GM18520 (cell line): ENCODE results near the gene USP10.
A peak's percentile ranks its signal among the peaks of the same experiment; 100 is the strongest.
"Not testable (repeated sequence)": the region's sequence is repeated elsewhere in the genome, so short reads cannot be mapped to it uniquely, and the experiment has no call there.

Experiments used
- ATAC-seq: cut with Tn5 transposase; IDR thresholded peaks from one replicate; pipeline ENCODE4 v1.9.1; 2021; ENCODE audit not compliant: unreplicated experiment

The USP10 gene

GRCh38 chr16:84746231-84746630 is 46.4 kb downstream of the USP10 start:
- no peak for ATAC-seq

DNA sequence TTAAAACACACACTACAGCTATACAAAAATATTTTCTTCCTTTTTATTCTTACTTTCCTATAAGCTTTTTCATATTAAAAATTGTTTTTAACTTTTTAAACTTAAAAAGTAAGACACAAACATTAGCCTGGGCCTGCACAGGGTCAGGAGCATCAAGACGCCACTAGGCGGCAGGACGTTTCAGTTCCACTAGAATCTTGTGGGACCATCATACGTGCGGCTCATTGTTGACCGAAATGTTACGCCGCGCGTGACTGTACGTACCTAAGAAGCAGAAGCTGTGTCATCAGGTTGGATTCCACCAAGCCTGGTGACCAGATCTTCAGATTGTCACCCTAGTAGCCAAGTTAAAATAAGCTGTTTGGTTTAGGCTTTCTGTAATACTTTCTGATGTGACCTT is 47.1 kb downstream of the USP10 start:
- ATAC-seq: no peak

DNA sequence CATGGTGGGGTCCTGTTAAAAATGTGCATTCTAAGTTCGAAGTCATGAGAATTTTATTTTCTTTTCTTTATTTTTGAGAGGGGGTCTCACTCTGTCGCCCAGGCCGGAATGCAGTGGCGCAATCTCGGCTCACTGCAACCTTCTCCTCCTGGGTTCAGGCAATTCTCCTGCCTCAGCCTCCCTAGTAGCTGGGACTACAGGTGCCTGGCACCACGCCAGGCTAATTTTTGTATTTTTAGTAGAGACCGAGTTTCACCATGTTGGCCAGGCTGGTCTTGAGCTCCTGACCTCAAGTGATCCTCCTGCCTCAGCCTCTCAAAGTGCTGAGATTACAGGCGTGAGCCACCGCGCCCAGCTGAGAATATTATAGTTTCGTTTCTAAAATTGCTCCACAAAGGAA is 48.4 kb downstream of the USP10 start:
- ATAC-seq: not testable (repeated sequence)

DNA sequence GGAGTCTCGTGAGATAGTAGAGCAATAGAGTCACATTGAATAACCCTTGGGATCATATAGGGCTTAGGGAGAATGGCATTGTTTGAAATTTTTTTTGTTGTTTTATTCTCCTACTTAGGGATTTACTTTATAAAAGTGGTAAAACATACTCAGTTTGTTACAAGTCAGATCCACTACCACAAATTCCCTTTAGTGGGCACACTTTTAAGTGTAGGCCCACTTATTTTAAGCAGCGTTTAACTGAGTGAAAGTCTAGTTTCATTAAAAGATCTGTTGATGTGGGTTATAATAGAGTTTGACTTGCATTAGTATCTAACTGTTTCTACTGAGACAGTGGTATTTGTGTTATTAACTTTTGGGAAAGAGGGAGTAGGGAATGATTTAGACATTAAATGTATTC is 49.3 kb downstream of the USP10 start:
- ATAC-seq: no peak

GRCh38 chr16:84749815-84750214 is 50.0 kb downstream of the USP10 start:
- ATAC-seq: no peak

DNA sequence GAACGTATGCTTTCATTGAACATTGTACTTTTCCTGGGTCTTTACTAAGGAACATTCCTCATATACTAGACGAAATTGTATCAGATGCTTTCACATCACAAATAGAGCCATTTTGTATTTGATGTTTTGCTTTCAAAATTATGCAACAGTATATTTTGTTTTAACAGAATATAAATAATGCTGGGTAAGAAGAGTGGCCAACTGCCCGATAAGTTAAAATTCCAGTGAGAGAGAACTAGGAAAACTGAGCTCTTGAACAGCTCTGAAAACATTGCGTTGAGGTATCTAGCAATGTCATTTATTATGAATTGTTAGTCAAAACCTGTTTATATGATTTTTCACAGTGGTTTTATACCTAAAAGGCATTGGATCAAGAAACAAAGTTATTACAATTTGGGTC is 50.8 kb downstream of the USP10 start:
- ATAC-seq: no peak

GRCh38 chr16:84751241-84751640 is 51.4 kb downstream of the USP10 start:
- ATAC-seq: no peak

GRCh38 chr16:84751947-84752346 is 52.1 kb downstream of the USP10 start:
- no peak for ATAC-seq

DNA sequence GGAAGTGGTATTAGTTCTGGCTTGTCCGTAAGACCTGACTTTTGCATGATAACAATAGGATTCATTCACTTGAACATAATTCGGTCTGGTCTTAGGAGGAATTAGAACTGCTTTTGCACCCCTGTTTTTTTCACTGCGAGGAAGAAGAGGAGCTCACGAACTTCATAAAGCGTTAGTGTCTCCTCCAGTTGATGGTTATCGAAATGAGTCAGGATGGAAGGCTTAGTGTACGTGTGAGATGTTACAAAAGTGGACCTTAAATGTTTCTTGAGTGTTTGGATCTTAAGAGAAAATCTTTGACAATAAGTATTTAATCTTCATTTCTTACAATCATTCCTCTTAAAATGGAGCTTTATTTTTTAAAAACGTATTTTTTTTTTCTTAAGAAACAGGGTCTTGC is 52.8 kb downstream of the USP10 start:
- ATAC-seq: no peak

DNA sequence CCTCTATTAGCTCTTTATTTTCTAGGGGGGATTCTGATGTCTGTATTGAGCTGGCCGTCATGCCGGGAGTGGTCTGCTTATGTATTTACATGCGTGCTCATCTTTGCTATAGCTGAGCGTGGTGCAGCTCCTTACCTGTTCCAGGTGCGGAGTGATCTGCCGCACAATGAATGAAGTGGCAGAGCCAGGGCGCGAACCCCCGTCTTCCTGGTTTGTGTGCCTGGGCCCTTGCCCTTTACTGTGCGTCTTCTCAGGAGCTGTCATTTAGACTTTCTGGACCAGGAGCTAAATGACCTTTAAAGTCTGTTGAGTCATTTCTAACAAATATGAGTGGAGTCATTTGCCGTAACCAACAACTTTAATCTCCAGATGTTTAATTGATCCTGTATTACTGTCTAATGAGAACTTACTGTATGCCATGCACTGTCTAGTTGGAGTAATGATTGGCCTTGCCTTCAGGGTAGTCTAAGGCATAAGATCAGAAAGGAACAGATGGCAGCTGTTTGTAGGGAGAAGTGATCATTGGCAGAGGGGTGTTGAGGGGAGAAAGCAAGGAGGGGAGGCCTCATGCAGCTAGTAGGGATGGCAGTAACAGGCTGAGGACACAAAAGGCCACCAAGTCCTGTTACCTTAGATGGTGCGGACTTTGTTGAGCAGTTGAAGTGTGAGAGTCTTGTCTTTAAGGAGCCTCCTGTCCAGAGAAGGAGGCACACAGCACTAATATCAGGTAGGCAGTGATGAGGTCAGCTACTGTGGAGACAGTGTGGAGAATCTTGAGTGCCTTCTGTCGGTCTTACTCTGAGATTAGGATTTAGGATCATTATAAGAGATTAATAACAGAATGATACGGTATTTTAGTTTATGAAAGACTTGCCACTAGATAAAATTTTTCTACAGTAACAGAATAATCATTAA is 53.9 kb downstream of the USP10 start:
- no peak for ATAC-seq

DNA sequence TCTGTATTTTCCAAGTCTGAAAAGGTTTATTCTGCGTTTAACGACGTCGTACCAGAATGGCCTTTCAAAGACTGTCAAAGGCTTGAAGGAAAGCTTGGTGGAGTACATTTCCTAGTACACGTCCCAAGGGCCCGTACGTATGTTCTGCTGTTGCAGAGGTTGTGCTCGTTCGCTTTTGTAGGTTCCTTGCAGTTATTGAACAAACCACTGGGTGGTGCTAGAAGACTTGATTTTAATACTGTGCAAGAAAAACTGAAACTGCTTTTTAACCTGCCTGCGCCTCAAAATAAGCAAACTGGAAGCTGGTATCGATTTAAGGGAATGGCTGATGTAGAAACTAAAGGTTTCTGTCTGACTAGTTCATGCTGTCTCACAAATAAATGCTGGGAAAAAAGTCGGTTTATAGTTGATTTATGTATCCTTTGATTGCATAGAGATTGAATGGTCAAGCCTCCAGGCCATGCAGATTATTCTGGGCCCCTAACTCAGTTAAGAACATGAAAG is 54.6 kb downstream of the USP10 start:
- peak; percentile 41 for ATAC-seq

DNA sequence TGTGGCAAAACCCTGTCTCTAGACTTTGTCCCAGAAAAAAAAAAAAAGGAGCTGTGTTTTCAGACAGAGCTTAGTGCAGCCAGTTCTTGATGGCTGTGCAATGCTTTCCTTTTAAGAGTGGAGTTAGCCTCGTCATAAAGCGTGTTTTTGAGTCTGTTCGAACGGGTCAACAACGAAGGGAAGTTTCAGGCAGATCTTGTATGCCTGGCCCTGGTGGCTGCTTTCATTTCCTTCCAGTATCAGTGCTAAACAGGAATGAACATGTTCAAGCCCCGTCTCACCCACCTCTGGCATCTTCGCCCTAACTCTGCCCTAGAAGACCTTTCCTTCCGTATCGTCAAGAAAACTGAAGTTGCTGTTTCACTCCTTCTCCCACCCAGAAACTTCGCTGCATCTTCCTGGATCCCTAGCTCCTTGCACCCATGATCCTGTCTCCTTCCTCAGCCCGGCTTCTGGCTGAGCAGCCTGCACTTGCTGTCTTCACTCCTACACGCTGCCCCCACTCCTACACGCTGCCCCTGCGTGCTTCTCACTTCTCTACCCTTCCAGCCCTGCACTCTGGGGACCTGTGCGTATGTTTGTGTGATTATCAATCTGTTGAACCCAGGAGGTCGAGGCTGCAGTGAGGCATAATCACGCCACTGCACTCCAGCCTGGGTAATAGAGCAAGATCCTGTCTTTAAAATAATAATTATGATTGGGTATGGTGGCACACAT is 55.3 kb downstream of the USP10 start:
- ATAC-seq: no peak

DNA sequence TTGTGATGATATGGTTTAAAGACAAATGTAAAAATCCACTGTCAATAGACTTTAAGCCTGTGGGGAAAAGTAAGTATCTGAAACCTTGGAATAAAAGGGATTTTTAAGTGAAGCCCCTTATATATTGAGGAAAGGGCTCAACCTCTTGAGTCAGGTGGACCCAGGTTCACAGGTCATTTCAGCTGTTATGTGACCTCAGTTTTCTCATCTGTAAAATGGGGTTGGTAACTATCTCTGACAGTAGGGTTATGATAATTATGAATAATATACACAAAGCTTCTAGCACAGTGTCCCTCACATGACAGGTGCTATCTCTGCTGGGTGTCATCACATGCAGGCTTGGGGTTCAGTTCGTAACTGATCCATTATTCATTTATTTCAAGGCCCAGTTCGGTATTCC is 57.0 kb downstream of the USP10 start:
- no peak for ATAC-seq

- no peak for ATAC-seq
Measured at GRCh38 chr16:84758627-84759026, 58.8 kb downstream of the USP10 start.

DNA sequence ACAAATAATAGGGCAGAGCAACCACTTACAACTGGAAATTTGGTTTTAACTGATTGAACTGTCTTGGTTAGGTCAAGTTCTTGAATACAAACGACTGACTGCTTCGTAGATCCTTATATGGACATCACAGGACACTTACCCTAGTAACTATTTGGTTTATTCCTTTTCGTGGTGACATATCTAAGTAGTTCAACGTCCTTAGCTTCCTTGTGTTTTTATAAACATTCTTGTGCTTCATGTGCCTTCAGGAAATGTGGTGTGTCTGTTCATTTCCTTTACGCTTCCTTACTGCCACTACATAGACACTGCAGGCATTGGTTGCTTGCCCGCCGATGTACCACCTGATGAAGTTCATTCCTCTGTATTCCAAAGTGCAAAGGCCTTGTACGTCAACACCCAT is 59.3 kb downstream of the USP10 start:
- no peak for ATAC-seq

GRCh38 chr16:84759906-84760305 is 60.1 kb downstream of the USP10 start:
- ATAC-seq: no peak

DNA sequence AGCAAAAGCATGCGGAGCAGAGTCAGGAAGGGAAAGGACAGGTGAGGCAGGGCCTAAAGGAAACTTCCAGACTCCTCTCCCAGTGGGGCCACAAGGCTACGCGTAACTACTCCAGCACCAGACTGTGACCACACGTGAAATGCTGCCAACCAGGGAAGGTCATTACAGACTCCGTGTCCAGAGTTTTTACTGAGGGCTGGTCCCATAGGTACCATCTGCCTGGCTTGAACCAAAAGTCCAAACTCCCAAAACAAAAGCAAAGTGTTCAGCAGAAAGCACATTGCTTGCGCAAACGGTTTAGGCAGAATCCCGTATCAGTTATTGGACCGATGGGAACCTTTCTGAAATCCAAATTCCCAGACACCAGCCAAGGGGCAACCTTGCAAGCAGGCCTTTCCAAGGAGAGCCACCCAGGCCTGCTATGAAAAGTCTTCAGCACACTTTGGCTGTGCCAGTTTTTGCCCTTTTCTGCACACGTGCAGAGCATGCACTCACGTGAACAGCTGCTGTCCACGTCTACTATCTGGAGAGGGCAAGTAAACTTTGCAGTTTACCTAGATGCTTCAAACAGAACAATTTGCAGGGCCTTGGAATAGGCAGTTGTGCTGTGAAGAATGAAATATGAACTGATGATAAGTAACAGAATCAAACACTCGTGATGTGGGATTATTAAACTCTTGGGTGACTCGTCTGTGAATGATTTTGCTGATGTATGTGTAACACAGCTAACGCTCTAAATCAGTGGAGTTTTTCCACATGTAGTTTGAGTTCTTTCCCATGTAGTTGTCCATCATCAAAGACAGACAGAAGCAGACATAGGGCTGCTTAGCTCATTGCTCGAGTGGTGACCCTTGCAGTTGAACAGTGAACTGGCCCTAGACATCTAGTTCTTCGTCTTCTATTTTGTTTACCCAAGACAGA is 61.9 kb downstream of the USP10 start:
- ATAC-seq: no peak

GRCh38 chr16:84763164-84763563 is 63.4 kb downstream of the USP10 start:
- ATAC-seq: no peak

DNA sequence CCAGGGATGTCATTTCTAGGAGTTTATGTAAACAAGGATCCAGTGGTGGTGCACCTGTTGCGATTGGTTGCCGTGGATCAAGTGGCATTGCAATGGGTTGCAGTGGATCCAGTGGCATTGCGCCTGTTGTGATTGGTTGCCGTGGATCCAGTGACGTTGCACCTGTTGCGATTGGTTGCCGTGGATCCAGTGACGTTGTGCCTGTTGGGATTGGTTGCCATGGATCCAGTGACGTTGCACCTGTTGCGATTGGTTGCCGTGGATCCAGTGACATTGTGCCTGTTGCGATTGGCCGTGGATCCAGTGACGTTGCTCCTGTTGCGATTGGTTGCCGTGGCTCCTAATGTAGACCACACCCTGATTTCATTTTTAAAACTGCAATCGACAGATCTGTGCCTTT is 63.8 kb downstream of the USP10 start:
- no peak for ATAC-seq

GRCh38 chr16:84764970-84765369 is 65.2 kb downstream of the USP10 start:
- no peak for ATAC-seq
